WTC11 (cell line): ENCODE measurements around the gene HCFC2. TPM values are rescaled to one million over a fixed set of nuclear protein-coding genes. Genes with fewer than 3 reads are reported as not detected.
A peak's percentile ranks its signal among the peaks of the same experiment; 100 is the strongest.

Experiments
- ATAC-seq: fragments of 200-7000 bp; cut with Tn5 transposase; 2 replicates; pipeline ENCODE4 v1.10.0; 2021; ENCODE audit warnings: mild to moderate bottlenecking, moderate library complexity
- CTCF ChIA-PET: fragments of 300-600 bp; sonication (Branson Sonifier 250); formaldehyde crosslinking; loops from one replicate; lab custom pipeline; 2021; ENCODE audit warnings: antibody characterized with exemption; lab: Charles Lee
- POLR2A ChIA-PET: fragments of 350-600 bp; sonication (Branson Sonifier 250); formaldehyde crosslinking; loops from one replicate; lab custom pipeline; 2021; ENCODE audit warnings: antibody characterized with exemption; lab: Charles Lee
- DNase-seq: peaks from one replicate; pipeline ENCODE4 v3.0.0; 2021; ENCODE audit warnings: low spot score
- H3K27ac Mint-ChIP-seq: 2 replicates; pipeline ENCODE4 v1.8.0; 2021; ENCODE audit warnings: mixed read lengths
- H3K27me3 Mint-ChIP-seq: 2 replicates; pipeline ENCODE4 v1.8.0; 2021; ENCODE audit warnings: low read depth, mild to moderate bottlenecking, moderate library complexity, mixed read lengths
- H3K36me3 Mint-ChIP-seq: 2 replicates; pipeline ENCODE4 v1.8.0; 2021; ENCODE audit warnings: mixed read lengths
- H3K4me1 Mint-ChIP-seq: 2 replicates; pipeline ENCODE4 v1.8.0; 2022; ENCODE audit warnings: mixed read lengths
- H3K4me3 Mint-ChIP-seq: 2 replicates; pipeline ENCODE4 v1.8.0; 2021; ENCODE audit warnings: mild to moderate bottlenecking, moderate library complexity, mixed read lengths
- H3K9me3 Mint-ChIP-seq: 2 replicates; pipeline ENCODE4 v1.8.0; 2021; ENCODE audit warnings: mixed read lengths
- CBFB ChIP-seq: sonication (generic); formaldehyde crosslinking; IDR thresholded peaks from 2 replicates; pipeline ENCODE4 v1.8.1; 2022; ENCODE audit warnings: mild to moderate bottlenecking, low read depth, missing genetic modification reagents
- CREM ChIP-seq: sonication (generic); formaldehyde crosslinking; IDR thresholded peaks from 2 replicates; pipeline ENCODE4 v1.8.1; 2022; ENCODE audit warnings: mild to moderate bottlenecking, missing genetic modification reagents, moderate library complexity
- E2F5 ChIP-seq: sonication (generic); formaldehyde crosslinking; IDR thresholded peaks from 2 replicates; pipeline ENCODE4 v1.8.1; 2022; ENCODE audit warnings: mild to moderate bottlenecking, moderate library complexity, missing genetic modification reagents
- FOXJ3 ChIP-seq: sonication (generic); formaldehyde crosslinking; IDR thresholded peaks from 2 replicates; pipeline ENCODE4 v1.9.0; 2021; ENCODE audit warnings: missing genetic modification reagents, mild to moderate bottlenecking, borderline replicate concordance
- FOXP4 ChIP-seq: sonication (generic); formaldehyde crosslinking; IDR thresholded peaks from 2 replicates; pipeline ENCODE4 v1.8.0; 2022; ENCODE audit warnings: mild to moderate bottlenecking, missing genetic modification reagents
- GABPB1 ChIP-seq: sonication (generic); formaldehyde crosslinking; IDR thresholded peaks from 2 replicates; pipeline ENCODE4 v1.8.1; 2023; ENCODE audit warnings: mild to moderate bottlenecking, missing genetic modification reagents
- GTF2I ChIP-seq: fragments of 250-450 bp; sonication (Bioruptor Pico); conservative IDR thresholded peaks from 2 replicates; pipeline ENCODE4 v1.4.0; 2021; ENCODE audit warnings: mild to moderate bottlenecking
- HMGA2 ChIP-seq: fragments of 250-450 bp; sonication (Bioruptor Pico); IDR thresholded peaks from 2 replicates; pipeline ENCODE4 v1.4.0; 2021; ENCODE audit warnings: mild to moderate bottlenecking, moderate library complexity
- JUN ChIP-seq: sonication (generic); formaldehyde crosslinking; IDR thresholded peaks from 2 replicates; pipeline ENCODE4 v1.8.0; 2023; ENCODE audit warnings: mild to moderate bottlenecking, missing genetic modification reagents
- NR2C2 ChIP-seq: sonication (generic); formaldehyde crosslinking; IDR thresholded peaks from 2 replicates; pipeline ENCODE4 v1.8.0; 2022; ENCODE audit warnings: mild to moderate bottlenecking, missing genetic modification reagents
- PRRX2 ChIP-seq: fragments of 250-450 bp; sonication (Bioruptor Pico); IDR thresholded peaks from 2 replicates; pipeline ENCODE4 v1.8.0; 2021; ENCODE audit warnings: mild to moderate bottlenecking
- SMAD4 ChIP-seq: sonication (generic); formaldehyde crosslinking; IDR thresholded peaks from 2 replicates; pipeline ENCODE4 v1.8.0; 2022; ENCODE audit warnings: mild to moderate bottlenecking, missing genetic modification reagents
- TP53 ChIP-seq: sonication (generic); formaldehyde crosslinking; IDR thresholded peaks from 2 replicates; pipeline ENCODE4 v1.8.1; 2023; ENCODE audit warnings: mild to moderate bottlenecking, missing genetic modification reagents
- ZBTB21 ChIP-seq: sonication (generic); formaldehyde crosslinking; IDR thresholded peaks from 2 replicates; pipeline ENCODE4 v1.8.1; 2023; ENCODE audit warnings: mild to moderate bottlenecking, missing genetic modification reagents, borderline replicate concordance
- ZNF121 ChIP-seq: sonication (generic); formaldehyde crosslinking; IDR thresholded peaks from 2 replicates; pipeline ENCODE4 v1.8.0; 2023; ENCODE audit warnings: missing genetic modification reagents
- ZNF396 ChIP-seq: fragments of 250-450 bp; sonication (Bioruptor Pico); IDR thresholded peaks from 2 replicates; pipeline ENCODE4 v1.8.0; 2021; ENCODE audit warnings: mild to moderate bottlenecking, moderate library complexity, borderline replicate concordance
- ZNF671 ChIP-seq: fragments of 250-450 bp; sonication (Bioruptor Pico); IDR thresholded peaks from 2 replicates; pipeline ENCODE4 v1.8.0; 2021; ENCODE audit warnings: mild to moderate bottlenecking
- total RNA-seq: library from RNA; stranded (reverse); gene quantifications from 3 replicates; pipeline ENCODE4 v1.2.3, GENCODE V29; 2021
- TF ChIP-seq, protein P1 (sequence below): fragments of 200-600 bp; IDR thresholded peaks from 2 replicates; pipeline ENCODE4 v1.8.0; 2022; ENCODE audit warnings: antibody characterized with exemption
- TF ChIP-seq, protein P2 (sequence below): sonication (generic); formaldehyde crosslinking; IDR thresholded peaks from 2 replicates; pipeline ENCODE4 v1.8.1; 2023; ENCODE audit warnings: mild to moderate bottlenecking, missing genetic modification reagents, moderate library complexity
- TF ChIP-seq, protein P3 (sequence below): fragments of 250-450 bp; sonication (Bioruptor Pico); conservative IDR thresholded peaks from 2 replicates; pipeline ENCODE4 v1.9.0; 2021; ENCODE audit warnings: mild to moderate bottlenecking
- TF ChIP-seq, protein P4 (sequence below): sonication (generic); formaldehyde crosslinking; IDR thresholded peaks from 2 replicates; pipeline ENCODE4 v1.8.0; 2022; ENCODE audit warnings: mild to moderate bottlenecking, missing genetic modification reagents

The HCFC2 gene
- total RNA-seq, 1 experiment from 2014 or later = 1.6 TPM

DNA sequence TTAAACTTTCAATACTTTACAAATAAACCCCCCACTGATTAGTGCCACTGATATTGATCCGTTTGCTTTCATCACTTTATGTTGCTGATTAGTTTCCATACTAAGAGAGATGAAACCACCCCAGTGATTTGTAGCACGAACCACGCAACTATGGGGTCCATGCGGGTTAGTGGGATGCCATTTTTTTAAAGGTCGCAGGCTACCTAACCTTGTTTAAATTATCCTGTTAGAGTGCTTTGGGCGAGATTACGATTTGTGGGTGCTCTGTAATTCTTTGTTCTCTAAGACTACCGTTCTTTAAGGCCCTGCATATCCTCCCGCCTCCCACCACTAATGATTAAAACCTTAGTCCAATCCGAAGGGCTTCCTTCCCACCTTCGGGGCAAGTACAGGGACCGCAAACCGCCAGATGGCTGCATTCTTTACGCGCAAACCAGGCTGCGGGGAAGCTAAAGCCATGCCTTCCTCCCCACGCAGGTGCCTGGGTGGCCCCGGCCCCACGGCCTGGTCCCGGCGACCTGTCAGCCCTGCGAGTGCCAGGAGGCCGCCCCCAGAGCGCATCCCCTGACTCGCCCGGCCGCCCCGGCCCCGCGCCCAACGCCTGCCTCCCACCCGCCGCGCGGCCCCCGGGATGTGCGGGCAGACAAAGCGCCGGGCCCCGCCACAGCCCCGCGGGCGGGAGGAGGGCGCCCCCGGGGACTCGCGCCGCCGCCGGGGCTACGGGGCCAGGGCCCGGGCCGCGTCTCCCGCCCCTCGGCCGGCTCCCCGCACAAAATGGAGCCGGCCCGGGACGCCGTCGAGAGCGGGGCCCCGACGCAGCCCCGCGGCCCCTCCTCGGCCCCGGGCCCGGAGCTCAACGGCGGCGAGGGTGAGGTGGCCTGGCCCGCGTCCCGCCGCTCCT lies 72.9 kb downstream of the HCFC2 start (continued):
- TF ChIP-seq, protein P1, sequence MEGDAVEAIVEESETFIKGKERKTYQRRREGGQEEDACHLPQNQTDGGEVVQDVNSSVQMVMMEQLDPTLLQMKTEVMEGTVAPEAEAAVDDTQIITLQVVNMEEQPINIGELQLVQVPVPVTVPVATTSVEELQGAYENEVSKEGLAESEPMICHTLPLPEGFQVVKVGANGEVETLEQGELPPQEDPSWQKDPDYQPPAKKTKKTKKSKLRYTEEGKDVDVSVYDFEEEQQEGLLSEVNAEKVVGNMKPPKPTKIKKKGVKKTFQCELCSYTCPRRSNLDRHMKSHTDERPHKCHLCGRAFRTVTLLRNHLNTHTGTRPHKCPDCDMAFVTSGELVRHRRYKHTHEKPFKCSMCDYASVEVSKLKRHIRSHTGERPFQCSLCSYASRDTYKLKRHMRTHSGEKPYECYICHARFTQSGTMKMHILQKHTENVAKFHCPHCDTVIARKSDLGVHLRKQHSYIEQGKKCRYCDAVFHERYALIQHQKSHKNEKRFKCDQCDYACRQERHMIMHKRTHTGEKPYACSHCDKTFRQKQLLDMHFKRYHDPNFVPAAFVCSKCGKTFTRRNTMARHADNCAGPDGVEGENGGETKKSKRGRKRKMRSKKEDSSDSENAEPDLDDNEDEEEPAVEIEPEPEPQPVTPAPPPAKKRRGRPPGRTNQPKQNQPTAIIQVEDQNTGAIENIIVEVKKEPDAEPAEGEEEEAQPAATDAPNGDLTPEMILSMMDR = no peak
- TF ChIP-seq E2F5 (CRISPR knock-in tag) (0 out of 2 replicates have a peak, but pooled peaks have one; percentile 5), JUN (CRISPR knock-in tag) (0 out of 2 replicates have a peak, but pooled peaks have one; percentile 13), GTF2I (no peak), HMGA2 (CRISPR knock-in tag) (no peak), CREM (CRISPR knock-in tag) (0 out of 2 replicates have a peak, but pooled peaks have one; percentile 19), GABPB1 (CRISPR knock-in tag) (no peak), TP53 (no peak), SMAD4 (CRISPR knock-in tag) (no peak), ZNF396 (CRISPR knock-in tag) (no peak)
- TF ChIP-seq, protein P2, sequence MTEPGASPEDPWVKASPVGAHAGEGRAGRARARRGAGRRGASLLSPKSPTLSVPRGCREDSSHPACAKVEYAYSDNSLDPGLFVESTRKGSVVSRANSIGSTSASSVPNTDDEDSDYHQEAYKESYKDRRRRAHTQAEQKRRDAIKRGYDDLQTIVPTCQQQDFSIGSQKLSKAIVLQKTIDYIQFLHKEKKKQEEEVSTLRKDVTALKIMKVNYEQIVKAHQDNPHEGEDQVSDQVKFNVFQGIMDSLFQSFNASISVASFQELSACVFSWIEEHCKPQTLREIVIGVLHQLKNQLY (CRISPR knock-in tag) = no peak
- TF ChIP-seq, protein P3, sequence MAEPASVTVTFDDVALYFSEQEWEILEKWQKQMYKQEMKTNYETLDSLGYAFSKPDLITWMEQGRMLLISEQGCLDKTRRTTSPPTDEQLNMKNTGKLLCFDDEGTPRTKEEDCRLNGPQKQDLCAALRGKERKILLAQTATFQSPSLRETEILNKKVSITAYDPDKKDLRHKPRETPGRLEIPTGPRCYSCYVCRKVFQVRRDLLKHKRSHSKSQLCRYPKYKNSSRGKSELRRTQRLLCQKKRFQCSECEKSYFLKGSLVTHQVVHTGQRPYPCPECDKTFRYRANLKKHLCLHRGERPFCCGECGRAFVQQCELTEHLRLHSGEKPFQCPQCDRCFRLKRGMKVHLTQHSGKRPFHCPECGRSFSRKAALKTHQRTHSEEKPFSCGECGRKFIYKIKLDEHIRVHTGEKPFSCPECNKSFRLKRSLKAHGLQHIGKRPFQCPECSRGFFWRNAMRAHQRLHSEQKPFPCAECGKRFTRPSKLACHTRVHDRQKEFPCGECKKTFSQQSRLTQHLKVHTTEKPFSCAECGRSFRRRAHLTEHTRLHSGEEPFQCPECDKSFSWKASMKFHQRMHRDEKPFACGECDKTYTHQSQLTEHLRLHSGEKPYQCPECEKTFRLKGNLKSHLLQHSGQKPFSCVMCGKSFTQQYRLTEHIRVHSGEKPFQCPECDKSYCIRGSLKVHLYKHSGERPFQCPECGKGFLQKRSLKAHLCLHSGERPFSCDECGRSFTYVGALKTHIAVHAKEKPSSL = no peak

DNA sequence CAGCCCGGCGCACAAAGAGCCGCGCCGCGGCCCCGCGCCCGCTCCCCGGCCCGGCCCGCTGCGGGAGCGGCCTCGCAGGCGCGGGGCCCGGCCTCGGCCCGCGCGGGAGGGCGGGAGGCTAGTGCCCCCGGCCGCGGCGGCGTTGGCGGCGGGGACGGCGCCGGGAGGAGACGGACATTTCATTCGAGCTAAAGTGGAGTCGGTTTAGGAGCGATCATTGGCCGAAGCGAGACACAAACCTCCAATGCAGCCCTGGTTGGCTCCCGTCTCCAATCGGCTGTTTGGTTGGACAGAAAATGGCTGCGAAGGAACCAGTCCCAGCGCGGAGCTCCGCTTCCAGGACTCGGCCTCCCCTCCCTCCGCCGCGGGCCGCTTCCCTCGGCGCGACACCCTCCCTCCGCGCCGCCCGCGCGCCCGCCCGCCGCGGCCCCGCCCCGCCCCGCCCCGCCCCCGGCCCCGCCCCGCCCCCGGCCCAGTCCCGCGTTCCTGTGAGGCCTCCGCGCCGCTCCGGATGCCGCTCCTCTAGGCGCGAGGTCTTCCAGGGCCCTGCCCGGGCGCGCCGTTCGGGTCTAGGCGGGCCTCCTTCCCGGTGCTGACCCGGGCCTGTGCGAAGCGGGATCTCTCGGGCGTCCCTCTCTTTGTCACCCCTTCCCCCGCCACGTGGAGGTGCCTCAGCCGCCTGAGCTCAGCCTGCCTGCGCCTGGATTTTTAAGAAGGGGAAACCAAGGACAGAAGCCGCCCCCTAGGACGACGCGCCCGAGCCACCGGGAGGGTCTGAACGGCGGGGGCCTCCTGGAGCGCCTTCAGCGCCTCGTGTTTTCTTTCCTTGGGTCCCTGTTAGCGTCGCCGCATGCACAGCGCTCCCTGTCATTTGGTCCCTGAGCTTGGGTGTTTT lies 73.8 kb downstream of the HCFC2 start, which contains the start of gene NFYB:
Gene NFYB (minus strand): TSS at position 309 of the 895 bp plus-strand sequence. CDS start 2,757 bp downstream, outside the sequence.
- DNase-seq = peak; percentile 88
- ChIA-PET CTCF (interaction anchor here (0.7 to 1.6 kb wide), 9 partner anchors 29 to 221 kb away, joined by 3 to 11 read pairs (median 4); no protein-coding TSS in a partner anchor), POLR2A (interaction anchor here (0.6 to 2.2 kb wide), 12 partner anchors 9 to 572 kb away, joined by 3 to 16 read pairs (median 3); partner anchors contain the start of genes GLT8D2, HCFC2, HSP90B1 and TDG)
- no peaks in the 10 kb centered on the region for H3K36me3 Mint-ChIP-seq
- peaks cover 20% of the 10 kb centered on the region for H3K4me1 Mint-ChIP-seq
- H3K9me3 Mint-ChIP-seq = no peaks in the 10 kb centered on the region
- H3K27ac Mint-ChIP-seq = peak within 1 kb of the TSS; percentile 82
- peak within 1 kb of the TSS; percentile 84 for H3K4me3 Mint-ChIP-seq
- peak; percentile 93 for ATAC-seq
- H3K27me3 Mint-ChIP-seq = peaks cover 29% of the 10 kb centered on the region
- TF ChIP-seq FOXJ3 = no peak
- TF ChIP-seq ZNF121 (CRISPR knock-in tag) = no peak
- no peak for TF ChIP-seq PRRX2 (CRISPR knock-in tag)
- TF ChIP-seq ZNF671 (CRISPR knock-in tag) = peak; percentile 37; the same call in 1 of the 2 replicates
- peak; percentile 13; the same call in 1 of the 2 replicates for TF ChIP-seq CBFB (CRISPR knock-in tag)
- no peak for TF ChIP-seq ZBTB21
- no peak for TF ChIP-seq NR2C2 (CRISPR knock-in tag)
- TF ChIP-seq FOXP4 (CRISPR knock-in tag) = peak; percentile 2; the same call in 1 of the 2 replicates
- TF ChIP-seq, protein P4, sequence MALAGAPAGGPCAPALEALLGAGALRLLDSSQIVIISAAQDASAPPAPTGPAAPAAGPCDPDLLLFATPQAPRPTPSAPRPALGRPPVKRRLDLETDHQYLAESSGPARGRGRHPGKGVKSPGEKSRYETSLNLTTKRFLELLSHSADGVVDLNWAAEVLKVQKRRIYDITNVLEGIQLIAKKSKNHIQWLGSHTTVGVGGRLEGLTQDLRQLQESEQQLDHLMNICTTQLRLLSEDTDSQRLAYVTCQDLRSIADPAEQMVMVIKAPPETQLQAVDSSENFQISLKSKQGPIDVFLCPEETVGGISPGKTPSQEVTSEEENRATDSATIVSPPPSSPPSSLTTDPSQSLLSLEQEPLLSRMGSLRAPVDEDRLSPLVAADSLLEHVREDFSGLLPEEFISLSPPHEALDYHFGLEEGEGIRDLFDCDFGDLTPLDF (CRISPR knock-in tag) = no peak
- no peak for TF ChIP-seq GABPB1 (CRISPR knock-in tag)
